Mesodermal cell (in vitro differentiated cells): ENCODE data around the gene PLA2G4A.

Experiments
- H3K27ac ChIP-seq: 2 replicates; pipeline ENCODE4 v1.7.0; 2013; ENCODE audit warnings: mild to moderate bottlenecking, low read depth, low read length, moderate library complexity; ENCODE audit not compliant: severe bottlenecking
- H3K36me3 ChIP-seq: 2 replicates; pipeline ENCODE4 v1.7.1; 2013; ENCODE audit warnings: mild to moderate bottlenecking, low read length, moderate library complexity; ENCODE audit not compliant: control insufficient read depth, insufficient read depth
- H3K4me1 ChIP-seq: one replicate; pipeline ENCODE4 v1.7.1; 2013; ENCODE audit warnings: mild to moderate bottlenecking, low read length; ENCODE audit not compliant: insufficient read depth, control insufficient read depth, poor library complexity, severe bottlenecking
- H3K4me3 ChIP-seq: 2 replicates; pipeline ENCODE4 v1.7.0; 2013; ENCODE audit warnings: low read length, control low read depth, mild to moderate bottlenecking; ENCODE audit not compliant: insufficient read depth, poor library complexity, severe bottlenecking; ENCODE audit errors: extremely low read depth
- H3K9me3 ChIP-seq: 2 replicates; pipeline ENCODE4 v1.7.1; 2013; ENCODE audit warnings: mild to moderate bottlenecking, low read length, moderate library complexity; ENCODE audit not compliant: control insufficient read depth
- WGBS, 2 experiments: methylation state at CpG; one replicate each; pipeline ENCODE4 v1.1.5; 2013; ENCODE audit warnings: missing lambda C conversion rate in 2 of 2; ENCODE audit not compliant: insufficient coverage in 2 of 2; 5-methylcytosine and 5-hydroxymethylcytosine counted together

PLA2G4A gene

GRCh38 chr1:186799689-186800054, 29.1 kb upstream of the PLA2G4A start:
- no peaks in the 10 kb centered on the region for H3K36me3 ChIP-seq
- no peaks in the 10 kb centered on the region for H3K9me3 ChIP-seq
- no peak overlapping the region for H3K27ac ChIP-seq
- H3K4me1 ChIP-seq: no peaks in the 10 kb centered on the region
- H3K4me3 ChIP-seq: no peak overlapping the region

GRCh38 chr1:186802388-186802787, 26.4 kb upstream of the PLA2G4A start:
- no CpG with 5 or more reads among the region's 1 CpG for WGBS, 2 experiments
- H3K4me1 ChIP-seq: no peaks in the 10 kb centered on the region
- no peak overlapping the region for H3K27ac ChIP-seq
- no peaks in the 10 kb centered on the region for H3K36me3 ChIP-seq
- no peaks in the 10 kb centered on the region for H3K9me3 ChIP-seq
- H3K4me3 ChIP-seq: no peak overlapping the region

GRCh38 chr1:186804679-186805078, 24.1 kb upstream of the PLA2G4A start:
- Histone ChIP-seq H3K9me3 (no peaks in the 10 kb centered on the region), H3K36me3 (no peaks in the 10 kb centered on the region), H3K27ac (no peak overlapping the region), H3K4me3 (no peak overlapping the region), H3K4me1 (no peaks in the 10 kb centered on the region)
- 100% methylated on average over 1 of the region's 5 CpGs; no CpG with 5 or more reads in 1 of the 2 experiments for WGBS, 2 experiments

GRCh38 chr1:186806477-186806876, 22.3 kb upstream of the PLA2G4A start:
- Histone ChIP-seq H3K4me3 (no peak overlapping the region), H3K36me3 (no peaks in the 10 kb centered on the region), H3K27ac (no peak overlapping the region), H3K9me3 (no peaks in the 10 kb centered on the region), H3K4me1 (no peaks in the 10 kb centered on the region)
- WGBS, 2 experiments: 20 to 70% methylated on average over 1 to 2 of the region's 3 CpGs

- Histone ChIP-seq H3K4me3 (no peak overlapping the region), H3K4me1 (no peaks in the 10 kb centered on the region)
- 95 to 96% methylated on average over 3 of the region's 4 CpGs for WGBS, 2 experiments
These were observed 21.6 kb upstream of the PLA2G4A start for GRCh38 chr1:186807163-186807562.

GRCh38 chr1:186811892-186812291, 16.9 kb upstream of the PLA2G4A start:
- Histone ChIP-seq H3K9me3 (no peaks in the 10 kb centered on the region), H3K4me3 (no peak overlapping the region), H3K36me3 (no peaks in the 10 kb centered on the region), H3K4me1 (no peaks in the 10 kb centered on the region), H3K27ac (no peak overlapping the region)
- WGBS, 2 experiments: no CpG with 5 or more reads among the region's 1 CpG

More at GRCh38 chr1:186807163-186807562, 21.6 kb upstream of the PLA2G4A start:
- H3K27ac ChIP-seq: no peak overlapping the region
- H3K9me3 ChIP-seq: no peaks in the 10 kb centered on the region
- no peaks in the 10 kb centered on the region for H3K36me3 ChIP-seq

GRCh38 chr1:186812570-186812969, 16.2 kb upstream of the PLA2G4A start:
- no peaks in the 10 kb centered on the region for H3K4me1 ChIP-seq
- 86 to 100% methylated on average over 1 of the region's 4 CpGs for WGBS, 2 experiments

GRCh38 chr1:186813420-186813819, 15.3 kb upstream of the PLA2G4A start:
- Histone ChIP-seq H3K9me3 (no peaks in the 10 kb centered on the region), H3K4me1 (no peaks in the 10 kb centered on the region), H3K4me3 (no peak overlapping the region), H3K36me3 (no peaks in the 10 kb centered on the region), H3K27ac (no peak overlapping the region)
- WGBS, 2 experiments: 60% methylated on average over 1 of the region's 2 CpGs; no CpG with 5 or more reads in 1 of the 2 experiments

More at GRCh38 chr1:186812570-186812969, 16.2 kb upstream of the PLA2G4A start:
- no peak overlapping the region for H3K27ac ChIP-seq
- H3K4me3 ChIP-seq: no peak overlapping the region
- no peaks in the 10 kb centered on the region for H3K9me3 ChIP-seq
- H3K36me3 ChIP-seq: no peaks in the 10 kb centered on the region

GRCh38 chr1:186819126-186819525, 9.6 kb upstream of the PLA2G4A start:
- Histone ChIP-seq H3K27ac (no peak overlapping the region), H3K36me3 (no peaks in the 10 kb centered on the region), H3K4me1 (no peaks in the 10 kb centered on the region), H3K4me3 (no peak overlapping the region), H3K9me3 (no peaks in the 10 kb centered on the region)
- WGBS, 2 experiments: 84% methylated on average over 3 of the region's 3 CpGs; no CpG with 5 or more reads in 1 of the 2 experiments

GRCh38 chr1:186819563-186819962, 9.2 kb upstream of the PLA2G4A start:
- WGBS, 2 experiments: no CpG with 5 or more reads among the region's 2 CpGs
- Histone ChIP-seq H3K27ac (no peak overlapping the region), H3K4me1 (no peaks in the 10 kb centered on the region), H3K9me3 (no peaks in the 10 kb centered on the region), H3K36me3 (no peaks in the 10 kb centered on the region), H3K4me3 (no peak overlapping the region)

- 81 to 94% methylated on average over 3 to 8 of the region's 14 CpGs for WGBS, 2 experiments
These were observed 1.2 kb downstream of the PLA2G4A start for GRCh38 chr1:186829686-186830587.

More at GRCh38 chr1:186829686-186830587, 1.2 kb downstream of the PLA2G4A start:
- Histone ChIP-seq H3K4me1 (no peaks in the 10 kb centered on the region), H3K27ac (no peak overlapping the region), H3K9me3 (no peaks in the 10 kb centered on the region), H3K36me3 (no peaks in the 10 kb centered on the region), H3K4me3 (no peak overlapping the region)
